HG03095 (cell line): Measurements from ENCODE around the gene MTUS2.
"Not testable (repeated sequence)": the region's sequence is repeated elsewhere in the genome, so short reads cannot be mapped to it uniquely, and the experiment has no call there.

Source experiments
- ATAC-seq: cut with Tn5 transposase; IDR thresholded peaks from one replicate; pipeline ENCODE4 v1.9.1; 2021; ENCODE audit warnings: moderate library complexity; ENCODE audit not compliant: unreplicated experiment

The MTUS2 gene

DNA sequence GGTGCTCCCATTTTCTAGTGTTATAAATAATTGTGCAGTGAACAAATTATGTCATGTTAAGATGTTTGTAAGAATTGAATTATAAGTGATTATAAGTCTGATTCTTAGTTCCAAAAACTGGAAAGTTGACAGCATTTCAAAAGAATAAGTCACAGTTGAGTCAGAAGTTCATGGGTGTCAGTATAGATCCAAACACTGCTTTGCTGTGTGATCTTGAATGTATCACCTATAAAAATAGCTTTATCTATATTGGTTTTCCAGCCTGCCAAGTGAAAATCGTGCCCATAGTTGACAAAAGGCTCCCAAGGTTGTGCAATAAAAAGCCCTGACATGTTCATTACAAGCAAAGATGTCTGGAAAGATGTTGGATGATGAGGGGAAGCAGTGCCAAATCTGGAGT lies 336.0 kb downstream of the MTUS2 start:
- ATAC-seq, result no peak

DNA sequence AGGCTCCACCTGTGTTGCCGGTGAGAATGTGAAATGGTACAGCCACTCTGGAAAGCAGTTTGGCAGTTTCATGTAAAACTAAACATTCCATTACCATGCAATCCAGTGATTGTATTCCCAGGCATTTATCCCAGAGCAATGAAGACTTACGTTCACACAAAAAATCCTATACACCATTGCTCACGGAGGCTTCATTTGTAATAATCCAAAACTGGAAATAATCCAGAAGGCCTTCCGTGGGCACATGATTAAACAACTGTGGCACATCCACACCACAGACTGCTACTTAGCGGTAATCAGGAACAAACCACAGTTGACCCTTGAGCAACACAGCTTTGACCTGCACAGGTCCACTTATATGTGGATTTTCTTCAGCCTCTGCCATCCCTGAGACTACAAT lies 339.7 kb downstream of the MTUS2 start:
- ATAC-seq, result no peak

DNA sequence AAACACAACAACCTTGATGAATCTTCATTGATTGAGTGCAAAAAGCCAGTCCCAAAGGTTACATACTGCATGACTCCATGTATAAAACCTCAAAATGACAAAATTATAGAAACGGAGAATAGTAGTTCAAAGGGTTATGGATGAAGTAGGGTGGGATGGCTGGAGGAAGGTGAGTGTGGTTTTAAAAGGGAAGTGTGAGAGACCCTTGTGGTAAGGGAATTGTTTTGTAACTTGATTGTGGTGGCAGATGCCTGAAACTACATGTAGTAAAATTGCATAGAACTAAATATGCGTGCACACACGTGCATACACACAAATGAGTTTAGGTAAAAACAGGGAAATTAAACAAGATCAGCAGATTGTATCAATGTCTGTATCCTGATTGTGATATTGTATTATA lies 340.7 kb downstream of the MTUS2 start:
- ATAC-seq, result no peak

DNA sequence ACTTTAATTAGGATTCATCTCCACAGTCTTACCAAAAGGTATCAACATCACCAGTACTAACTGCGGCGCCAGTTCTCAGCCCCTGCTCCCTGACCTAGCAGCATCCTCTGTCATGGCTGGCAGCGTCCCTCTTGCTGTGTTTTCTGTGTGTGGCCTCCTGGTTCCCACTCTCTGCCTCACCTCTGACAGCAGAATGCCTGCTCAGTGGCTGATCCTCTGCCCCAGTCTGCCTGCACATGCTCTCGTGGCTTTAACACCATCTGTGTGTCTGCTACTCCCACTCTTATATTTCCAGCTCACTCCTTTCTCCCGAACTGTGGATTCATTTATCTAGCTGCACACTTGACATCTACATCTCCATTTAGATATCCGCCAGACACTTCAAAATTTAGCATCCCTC lies 341.5 kb downstream of the MTUS2 start:
- no peak for ATAC-seq

DNA sequence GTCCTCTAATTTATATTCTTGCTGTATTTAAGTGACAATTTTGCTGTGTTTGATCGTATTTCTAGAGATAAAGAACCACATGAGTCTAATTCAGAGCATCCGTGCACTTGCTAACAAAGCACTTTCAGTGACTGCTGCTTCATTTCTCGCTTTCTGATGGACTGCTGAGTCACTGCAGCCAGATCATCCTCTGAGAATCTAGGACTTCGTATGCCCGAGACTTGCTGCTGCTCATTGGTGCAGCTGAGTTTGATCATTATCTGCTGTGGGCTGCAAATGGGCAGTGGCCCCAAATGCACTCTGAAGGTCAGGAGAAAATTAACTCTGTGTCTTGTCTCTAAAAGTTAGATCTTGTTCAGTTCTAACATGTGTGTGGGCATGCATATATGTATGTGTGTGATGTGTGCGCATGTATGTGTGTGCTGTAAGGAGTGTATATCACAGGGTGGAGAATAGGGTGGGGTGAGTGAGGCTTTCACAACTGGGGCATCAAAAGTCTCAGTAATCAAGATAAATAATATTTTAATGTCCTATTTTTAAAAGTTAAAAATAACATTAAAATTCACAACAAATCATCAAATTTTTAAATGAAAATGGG lies 342.6 kb downstream of the MTUS2 start:
- ATAC-seq, result no peak

DNA sequence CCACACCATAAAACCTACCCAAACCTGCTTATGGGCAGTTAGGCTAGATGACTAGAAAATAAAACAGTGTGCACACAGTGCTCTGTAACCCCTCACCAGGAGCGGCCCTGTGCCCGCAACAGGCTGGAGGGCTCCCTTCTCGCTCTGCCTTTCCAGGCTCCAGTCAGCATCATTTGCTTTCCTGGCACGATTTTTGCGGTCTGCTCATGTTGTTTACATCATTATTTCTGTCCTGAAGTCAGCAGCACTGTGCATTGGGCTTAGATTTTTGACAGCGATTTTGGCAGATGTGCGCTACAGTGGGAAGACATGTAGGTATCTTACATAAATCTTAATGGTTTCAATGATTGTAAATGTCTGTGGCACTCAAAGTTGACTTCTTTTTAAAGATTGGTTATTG lies 344.0 kb downstream of the MTUS2 start:
- ATAC-seq, result no peak

DNA sequence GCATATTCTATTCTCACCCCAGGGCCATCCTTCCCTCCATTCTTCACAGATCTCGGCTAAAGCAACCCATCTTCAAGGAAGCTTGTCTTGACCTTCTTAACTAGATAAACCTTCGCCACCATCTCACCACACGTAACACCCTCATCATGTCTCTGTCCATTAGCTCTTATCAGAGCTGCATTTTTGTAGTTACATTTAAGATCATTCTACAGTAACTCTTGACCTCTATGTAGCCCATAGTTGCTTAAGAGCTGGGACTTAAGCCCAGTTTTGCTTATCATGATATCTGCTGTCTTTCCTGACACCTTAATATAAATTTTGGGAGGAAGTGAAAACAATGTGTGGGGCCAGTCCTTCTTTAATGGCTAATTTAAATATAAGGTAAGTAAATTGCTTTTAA lies 345.1 kb downstream of the MTUS2 start:
- ATAC-seq, result no peak

DNA sequence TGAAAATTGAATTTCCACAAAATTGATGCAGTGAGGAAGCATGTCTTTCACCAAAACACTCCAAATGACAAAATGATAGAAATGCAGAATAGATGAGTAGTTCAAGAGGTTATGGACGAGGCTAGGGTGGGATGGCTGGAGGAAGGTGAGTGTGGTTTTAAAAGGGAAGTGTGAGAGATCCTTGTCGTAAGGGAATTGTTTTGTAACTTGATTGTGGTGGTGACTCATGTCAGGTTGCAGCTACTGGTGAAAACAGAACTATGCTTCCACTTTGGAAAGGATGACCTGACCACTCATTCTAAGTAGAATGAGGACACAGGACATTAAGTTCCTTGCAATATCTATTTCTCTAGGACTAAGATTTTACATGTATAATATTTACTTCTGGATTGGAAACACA lies 345.7 kb downstream of the MTUS2 start:
- no peak for ATAC-seq

DNA sequence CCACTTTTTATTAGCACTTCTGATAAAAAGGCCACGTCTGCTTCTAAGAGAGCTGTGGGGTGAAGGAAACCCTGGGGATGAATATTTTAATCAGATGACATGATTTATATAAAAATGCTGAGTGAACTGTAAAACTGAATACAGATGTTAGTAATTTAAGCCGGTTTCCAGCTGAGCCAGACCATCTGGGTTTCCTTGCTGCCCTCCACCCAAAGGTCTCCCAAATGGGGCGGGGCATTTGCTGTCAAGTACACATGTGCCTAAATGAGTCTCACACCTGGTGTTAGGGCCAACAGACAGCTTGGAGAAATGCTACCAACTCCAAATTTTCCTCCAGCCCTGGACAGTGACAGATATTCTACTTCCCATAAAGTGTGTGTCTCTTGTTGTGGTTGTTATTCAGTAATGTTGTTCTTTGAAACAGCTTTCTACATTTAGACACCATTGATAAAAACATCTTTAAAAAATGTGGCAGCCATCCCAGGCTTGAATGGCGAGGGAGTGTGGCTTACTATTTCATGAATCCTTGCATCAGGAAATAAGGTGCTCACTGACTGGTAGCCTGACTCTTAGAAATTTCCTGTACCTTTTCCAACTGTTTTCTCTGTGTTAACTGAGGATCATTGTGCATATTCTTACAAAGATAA lies 350.4 kb downstream of the MTUS2 start:
- ATAC-seq, result no peak

DNA sequence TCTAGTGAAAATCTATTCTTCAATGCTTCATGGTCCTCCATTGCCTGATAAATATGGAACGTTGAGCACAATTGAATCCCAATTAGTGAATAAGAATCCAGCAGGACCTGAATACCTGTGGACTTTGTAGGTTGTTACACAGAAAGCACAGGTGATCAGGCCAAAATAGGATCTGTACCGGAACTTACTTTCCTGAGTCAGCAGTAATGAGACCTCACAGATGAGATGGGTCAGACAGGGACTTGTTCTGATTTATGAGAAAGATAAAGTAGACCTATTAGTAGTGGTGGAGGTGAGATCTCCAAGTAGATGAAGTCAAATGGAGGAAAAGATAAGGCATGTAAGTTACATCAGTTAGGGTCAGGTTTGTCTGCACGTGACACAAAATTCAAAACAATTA lies 351.1 kb downstream of the MTUS2 start:
- no peak for ATAC-seq

DNA sequence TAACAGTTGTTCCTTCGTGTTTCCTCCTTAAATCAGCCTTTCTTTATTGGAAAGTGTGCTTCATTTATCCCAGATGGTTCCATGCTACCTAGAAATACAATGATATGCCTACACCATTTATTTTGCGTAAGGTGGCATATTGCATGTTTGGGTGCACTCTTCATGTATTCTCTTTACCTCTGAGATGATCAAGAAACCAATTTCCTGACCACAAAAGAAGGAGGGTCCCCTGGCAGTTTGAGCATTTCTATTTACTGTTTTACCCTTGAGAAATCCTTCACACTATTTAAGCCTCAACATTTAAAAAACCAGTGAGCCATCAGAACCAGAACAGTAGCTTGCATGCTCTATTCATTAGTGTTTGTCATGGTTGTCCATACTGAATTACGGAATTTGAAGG lies 354.0 kb downstream of the MTUS2 start:
- ATAC-seq, result no peak

DNA sequence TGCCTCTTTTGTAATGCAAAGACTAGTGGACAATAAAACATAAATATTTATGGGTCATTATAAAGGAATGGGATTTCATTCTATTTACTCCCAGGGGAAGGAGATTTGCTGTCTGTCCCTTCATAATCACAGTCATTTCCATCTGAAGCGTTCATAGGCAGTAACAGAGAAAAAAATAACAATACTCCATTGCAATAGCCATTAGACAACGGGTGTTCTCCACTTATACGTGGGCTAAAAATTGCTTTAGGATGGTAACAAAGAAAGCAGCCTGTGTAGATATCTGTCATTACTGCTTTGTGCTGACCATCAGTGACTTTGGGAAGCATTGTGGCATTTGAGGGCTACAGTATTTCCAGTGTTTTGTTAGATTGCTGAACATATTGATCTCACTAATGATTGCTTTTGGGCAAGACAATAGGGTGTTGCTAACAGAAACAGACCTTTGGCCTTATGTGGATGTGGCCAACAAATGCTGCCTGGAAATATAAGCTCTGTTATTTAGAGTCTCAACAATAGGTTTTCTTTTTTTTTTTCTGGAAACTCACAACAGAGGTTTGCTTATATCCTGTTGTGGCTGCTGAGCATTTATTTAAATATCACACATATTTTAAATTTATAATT lies 355.2 kb downstream of the MTUS2 start:
- ATAC-seq, result no peak

DNA sequence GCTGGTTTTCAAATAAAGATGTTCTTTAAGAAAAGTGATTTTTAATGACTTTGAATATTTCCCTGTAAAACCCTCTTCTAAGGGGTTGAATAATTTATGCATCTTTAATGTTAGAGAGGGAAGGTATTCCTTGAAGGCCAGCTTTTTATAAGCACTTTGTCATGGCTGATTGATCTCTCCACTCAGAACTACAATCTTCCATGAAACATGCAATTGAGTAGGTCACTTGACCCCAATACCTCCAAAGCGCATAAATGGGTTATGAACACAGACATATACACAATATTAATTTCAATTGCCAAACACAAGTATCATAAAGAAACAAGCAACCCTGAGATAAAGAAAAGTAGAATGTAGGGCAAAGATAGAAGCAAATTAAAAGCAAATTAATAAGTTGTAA lies 359.9 kb downstream of the MTUS2 start:
- ATAC-seq, result no peak

DNA sequence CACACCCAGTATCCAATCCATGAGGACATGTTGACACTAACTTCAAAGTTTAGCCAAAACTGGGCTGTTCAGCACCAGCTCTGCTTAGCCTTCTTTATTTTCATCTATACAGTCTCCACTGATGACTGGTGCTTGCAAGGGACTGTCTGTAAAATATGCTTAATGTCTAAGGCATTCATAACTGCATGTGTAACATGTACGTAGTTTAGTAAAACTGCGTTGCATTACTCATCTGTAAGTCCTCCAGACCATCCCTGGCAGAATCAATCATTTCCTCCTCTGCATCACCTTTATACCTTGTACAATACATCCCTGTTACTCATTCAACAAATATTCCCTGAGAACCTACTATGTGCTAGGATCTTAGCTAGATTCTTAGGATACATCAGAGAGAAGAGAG lies 362.1 kb downstream of the MTUS2 start:
- no peak for ATAC-seq

DNA sequence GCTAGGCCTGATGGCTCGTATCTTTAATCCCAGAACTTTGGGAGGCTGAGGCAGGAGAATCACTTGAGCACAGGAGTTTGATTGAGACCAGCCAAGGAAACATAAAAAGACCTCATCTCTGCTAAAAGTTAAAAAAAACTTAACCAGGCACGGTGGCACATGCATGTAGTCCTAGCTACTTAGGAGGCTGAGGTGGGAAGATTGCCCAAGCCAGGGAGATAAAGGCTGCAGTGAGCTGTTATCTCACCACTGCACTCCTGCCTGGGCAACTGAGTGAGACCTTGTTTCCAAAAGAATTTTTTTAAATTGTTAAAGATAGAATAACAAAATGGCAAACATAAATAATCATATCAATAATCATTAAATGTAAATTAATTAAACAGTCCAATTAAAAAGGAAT lies 365.8 kb downstream of the MTUS2 start:
- no peak for ATAC-seq

DNA sequence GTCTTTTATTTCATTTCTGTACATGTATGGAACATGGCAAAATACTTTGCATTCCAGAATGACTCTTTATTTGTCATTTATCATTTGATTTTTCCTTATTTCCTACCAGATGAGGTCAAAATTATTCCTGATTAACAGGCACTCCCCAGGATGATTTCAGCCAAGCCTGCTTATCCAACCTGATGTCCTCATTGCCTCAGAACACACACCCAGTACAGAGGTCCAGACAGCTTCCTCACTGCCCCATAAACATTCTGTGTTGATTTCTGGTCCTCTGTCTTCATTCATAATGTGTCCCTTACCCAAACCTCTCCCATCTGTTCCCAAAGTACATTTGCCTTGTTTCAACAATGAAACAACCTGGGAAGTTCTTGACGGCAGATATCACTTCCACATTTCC lies 367.4 kb downstream of the MTUS2 start:
- no peak for ATAC-seq

DNA sequence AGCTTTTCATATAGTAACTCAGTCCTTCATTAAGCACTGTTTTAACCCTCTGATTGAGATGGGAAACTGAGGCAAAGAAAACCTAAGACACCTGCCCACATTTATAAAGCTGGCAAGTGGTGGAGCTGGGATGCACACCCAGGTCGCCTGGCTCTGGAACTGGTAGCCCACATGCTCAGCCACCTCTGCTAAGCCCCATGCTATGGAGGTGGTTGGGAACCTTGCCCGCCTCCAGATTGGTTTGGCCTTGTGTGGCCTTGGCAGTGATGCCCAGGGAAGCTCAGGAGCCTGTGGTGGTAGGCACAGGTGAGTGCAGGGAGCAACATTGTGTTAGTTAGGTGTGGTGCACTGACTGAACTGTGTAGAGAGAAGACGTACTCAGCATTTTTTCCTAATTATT lies 370.2 kb downstream of the MTUS2 start:
- ATAC-seq, result no peak

DNA sequence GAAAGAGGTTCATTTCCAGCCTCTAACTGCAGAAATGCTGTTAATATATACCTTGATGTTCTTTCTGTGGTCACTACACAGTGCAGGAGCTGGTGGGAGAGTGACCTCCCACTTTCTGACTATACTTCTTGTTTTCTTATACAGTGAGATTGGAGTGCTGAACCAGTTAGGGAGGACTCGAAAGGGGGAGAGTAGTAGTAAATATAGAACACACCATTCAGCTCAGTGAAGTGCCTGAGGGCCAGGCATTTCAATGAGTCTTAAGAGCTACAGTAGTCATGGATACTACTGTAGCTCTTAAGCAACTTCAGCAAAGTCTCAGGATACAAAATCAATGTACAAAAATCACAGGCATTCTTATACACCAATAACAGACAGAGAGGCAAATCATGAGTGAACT lies 372.9 kb downstream of the MTUS2 start:
- no peak for ATAC-seq

DNA sequence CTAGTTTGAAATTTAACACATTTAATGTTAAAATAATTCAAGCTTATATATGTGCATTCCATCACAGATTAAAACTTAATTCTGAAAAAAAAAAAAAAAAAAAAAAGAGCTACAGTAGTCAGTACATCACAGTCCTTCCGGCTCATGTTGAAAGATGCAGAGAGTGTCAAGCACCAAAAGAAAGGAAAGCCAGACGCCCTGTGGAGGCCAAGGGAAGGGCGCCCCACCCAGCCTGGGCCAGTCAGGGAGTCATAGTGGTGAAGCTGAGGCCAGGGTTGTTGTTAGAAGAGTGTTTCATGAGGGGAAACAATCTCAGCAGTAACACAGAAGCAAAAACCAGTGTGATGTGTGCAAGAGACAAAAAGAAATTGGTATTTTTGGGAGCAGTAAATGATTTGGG lies 375.3 kb downstream of the MTUS2 start:
- ATAC-seq, result no peak

DNA sequence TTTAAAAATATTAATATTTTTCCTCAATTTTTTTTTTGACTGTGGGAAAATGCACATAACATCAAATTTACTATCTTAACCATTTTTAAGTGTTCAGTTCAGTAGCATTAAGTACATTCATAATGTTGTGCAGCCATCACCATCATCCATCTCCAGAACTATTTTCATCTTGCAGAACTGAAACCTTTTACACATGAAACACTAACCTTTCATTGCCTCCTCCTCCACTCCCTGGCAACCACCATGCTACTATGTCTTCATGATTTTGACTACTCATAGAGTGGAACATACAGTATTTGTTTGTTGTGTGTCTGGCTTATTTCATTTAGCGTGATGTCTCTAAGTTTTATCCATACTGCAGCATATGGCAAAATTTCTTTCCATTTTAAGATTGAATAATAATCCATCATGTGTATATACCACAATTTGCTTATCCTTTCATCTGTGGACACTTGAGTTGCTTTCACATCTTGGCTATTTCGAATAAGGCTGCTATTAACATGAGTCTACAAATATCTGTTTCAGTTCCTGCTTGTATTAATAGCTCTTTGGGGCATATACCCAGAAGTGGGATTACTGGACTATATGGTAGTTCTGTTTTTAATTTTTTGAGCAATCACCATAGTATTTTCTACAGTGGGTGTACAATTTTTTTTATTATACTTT lies 376.4 kb downstream of the MTUS2 start:
- peak; percentile 94 for ATAC-seq

DNA sequence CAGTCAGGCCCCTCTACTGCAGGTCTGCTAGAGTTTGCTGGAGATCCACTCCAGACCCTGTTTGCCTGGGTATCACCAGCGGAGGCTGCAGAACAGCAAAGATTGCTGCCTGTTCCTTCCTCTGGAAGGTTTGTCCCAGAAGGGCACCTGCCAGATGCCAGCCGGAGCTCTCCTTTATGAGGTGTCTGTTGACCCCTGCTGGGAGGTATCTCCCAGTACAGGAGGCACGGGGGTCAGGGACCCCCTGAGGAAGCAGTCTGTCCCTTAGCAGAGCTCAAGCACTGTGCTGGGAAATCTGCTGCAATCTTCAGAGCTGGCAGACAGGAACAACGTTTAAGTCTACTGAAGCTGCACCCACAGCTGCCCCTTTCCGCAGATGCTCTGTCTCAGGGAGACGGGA lies 382.6 kb downstream of the MTUS2 start:
- not testable (repeated sequence) for ATAC-seq

DNA sequence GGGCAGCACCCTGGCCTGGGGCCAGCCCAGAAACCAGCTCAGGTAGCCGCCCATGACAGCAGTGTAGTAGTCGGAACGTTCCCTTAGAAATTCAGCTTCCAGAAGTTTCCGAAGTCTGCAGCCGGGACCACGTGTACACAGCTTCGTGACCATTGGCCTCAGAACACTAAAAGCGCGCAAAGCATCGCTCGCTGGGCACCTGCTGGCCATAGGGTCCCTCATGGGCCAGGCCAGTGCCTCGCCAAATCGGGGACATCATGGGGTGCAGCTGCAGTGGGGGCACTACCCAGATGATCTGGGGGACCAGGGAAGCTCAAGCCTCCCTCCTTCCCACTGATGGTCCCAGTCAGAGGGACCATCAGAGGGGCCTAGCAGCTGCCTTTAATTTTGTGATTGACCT lies 384.5 kb downstream of the MTUS2 start:
- no peak for ATAC-seq
